HepG2 (cell line): ENCODE data around the gene CHMP4B. TPM values are rescaled to one million over a fixed set of nuclear protein-coding genes. Genes with fewer than 3 reads are reported as not detected.

Experiments
- ATAC-seq: fragments of 200-7000 bp; cut with Tn5 transposase; 3 replicates; pipeline ENCODE4 v1.9.1; 2020; ENCODE audit warnings: mild to moderate bottlenecking, moderate library complexity
- BruUV-seq: library from RNA; stranded (reverse); fragments of 400-500 nt; replicated peaks from 2 replicates; lab custom pipeline; 2021; lab: Mats Ljungman, UMichigan
- CTCF ChIA-PET: fragments of 300-600 bp; formaldehyde crosslinking; extraction: SDS; loops from one replicate; lab custom pipeline; 2021; ENCODE audit warnings: low total read pairs, inconsistent platforms, low intra/inter-chr PET ratio; lab: Yijun Ruan, JAX
- POLR2A ChIA-PET: fragments of 350-600 bp; sonication (Branson Sonifier 250); formaldehyde crosslinking; loops from one replicate; lab custom pipeline; 2020; ENCODE audit warnings: antibody characterized with exemption, inconsistent platforms; lab: Yijun Ruan, JAX
- DNase-seq: peaks from one replicate; pipeline ENCODE4 v3.0.0-alpha.2; 2015; ENCODE audit warnings: low spot score
- FAIRE-seq: peaks from 3 replicates; lab custom pipeline; 2011; peaks lifted over from hg19 to GRCh38; lab: Jason Lieb, UNC
- H2AFZ ChIP-seq: one replicate; pipeline ENCODE4 v1.6.1; 2011; ENCODE audit warnings: low read length, inconsistent platforms
- H3K27ac ChIP-seq: fragments of 300-600 bp; 3 replicates; pipeline ENCODE4 v1.8.0; 2011; ENCODE audit warnings: mixed run types, mild to moderate bottlenecking, mixed read lengths, low read length, inconsistent platforms; ENCODE audit not compliant: insufficient read depth; ENCODE audit errors: extremely low read length
- H3K27me3 ChIP-seq, 2 experiments: fragments of 200-600 bp in 1 of 2; 2 replicates in 1 of 2; 3 replicates in 1 of 2; pipeline versions ENCODE4 v1.6.0 to v1.8.0; 2011; ENCODE audit warnings: low read length in 2 of 2, mild to moderate bottlenecking in 2 of 2, moderate library complexity in 2 of 2, inconsistent platforms in 1 of 2; ENCODE audit not compliant: insufficient read depth in 2 of 2, control insufficient read depth in 1 of 2
- H3K36me3 ChIP-seq, 2 experiments: fragments of 200-600 bp in 1 of 2; replicated peaks in 1 of 2; 2 replicates in 1 of 2; 3 replicates in 1 of 2; pipeline versions ENCODE4 v1.5.1 to v1.8.0; 2011; ENCODE audit warnings: low read length in 2 of 2, inconsistent platforms in 1 of 2; ENCODE audit not compliant: insufficient read depth in 2 of 2, control insufficient read depth in 1 of 2
- H3K4me1 ChIP-seq: 2 replicates; pipeline ENCODE4 v1.5.1; 2012; ENCODE audit warnings: low read length, inconsistent platforms; ENCODE audit not compliant: insufficient read depth
- H3K4me2 ChIP-seq: 2 replicates; pipeline ENCODE4 v1.6.0; 2011; ENCODE audit warnings: low read depth, low read length, inconsistent platforms
- H3K4me3 ChIP-seq, 3 experiments: fragments of 200-600 bp in 1 of 3; sonication (generic), shearing (Covaris generic) in 1 of 3; replicated peaks in 1 of 3; 2 replicates each; pipeline ENCODE4 v1.5.1; 2011 to 2016; ENCODE audit warnings: low read length in 3 of 3, inconsistent platforms in 2 of 3, low read depth in 2 of 3, mild to moderate bottlenecking in 2 of 3, control low read depth in 1 of 3, mixed read lengths in 1 of 3; ENCODE audit not compliant: insufficient read depth in 1 of 3
- H3K79me2 ChIP-seq: one replicate; pipeline ENCODE4 v1.6.1; 2011; ENCODE audit warnings: low read length, inconsistent platforms; ENCODE audit not compliant: insufficient read depth
- H3K9ac ChIP-seq: 2 replicates; pipeline ENCODE4 v1.6.0; 2011; ENCODE audit warnings: mild to moderate bottlenecking, low read depth, low read length, inconsistent platforms; ENCODE audit not compliant: insufficient read depth
- H3K9me3 ChIP-seq: 2 replicates; pipeline ENCODE4 v1.5.1; 2012; ENCODE audit warnings: mild to moderate bottlenecking, low read length
- H4K20me1 ChIP-seq: 2 replicates; pipeline ENCODE4 v1.6.0; 2011; ENCODE audit warnings: inconsistent platforms, mild to moderate bottlenecking, low read length, moderate library complexity; ENCODE audit not compliant: insufficient read depth
- DR1 ChIP-seq: sonication (generic); formaldehyde crosslinking; IDR thresholded peaks from 2 replicates; pipeline ENCODE4 v1.8.0; 2021; ENCODE audit warnings: mild to moderate bottlenecking, missing genetic modification reagents, inconsistent platforms
- ELF4 ChIP-seq: sonication (generic); formaldehyde crosslinking; IDR thresholded peaks from 2 replicates; pipeline ENCODE4 v1.5.0; 2020; ENCODE audit warnings: missing genetic modification reagents, mild to moderate bottlenecking, moderate library complexity, borderline replicate concordance
- JUN ChIP-seq: sonication (generic); formaldehyde crosslinking; IDR thresholded peaks from 2 replicates; pipeline ENCODE4 v1.4.0; 2020; ENCODE audit warnings: mild to moderate bottlenecking, missing genetic modification reagents
- MIER3 ChIP-seq: IDR thresholded peaks from 2 replicates; pipeline ENCODE4 v1.6.1; 2016; ENCODE audit warnings: missing compliant biosample characterization, borderline replicate concordance
- MYC ChIP-seq: sonication (generic); formaldehyde crosslinking; IDR thresholded peaks from 2 replicates; pipeline ENCODE4 v1.9.0; 2021; ENCODE audit warnings: missing genetic modification reagents, borderline replicate concordance
- WGBS: methylation state at CpG from one replicate; pipeline ENCODE4 v1.1.6; 2017; ENCODE audit warnings: low lambda C conversion rate; 5-methylcytosine and 5-hydroxymethylcytosine counted together
- in situ Hi-C: cut with HindIII; loops from 2 replicates; pipeline ENCODE4 v1.10.0; 2017; ENCODE audit warnings: low pct_unique_long_range_greater_than_20kb; ENCODE audit not compliant: extremely low pct_ligation_motif_present
- intact Hi-C: fragments of 100-400 bp; cut with micrococcal nuclease; formaldehyde crosslinking; loops from one replicate; pipeline ENCODE4 v1.10.0; 2022; ENCODE audit not compliant: unreplicated experiment
- polyA plus RNA-seq, 8 experiments: library from polyadenylated mRNA; depleted of rRNA in 3 of 8; stranded (reverse) in 7 of 8; unstranded in 1 of 8; fragments of >200 nt; fragmentation: Illumina TruSeq in 4 of 8; extraction: Trizol in 4 of 8; gene quantifications; 2 replicates each; pipeline versions ENCODE4 v1.2.1 to v1.2.3, GENCODE V29; 2011 to 2016; ENCODE audit warnings: low read depth in 4 of 8, missing spikeins in 1 of 8, mixed read lengths in 1 of 8; ENCODE audit not compliant: insufficient read depth in 1 of 8
- total RNA-seq, 5 experiments: library from RNA; depleted of rRNA; stranded (reverse); fragments of >200 nt; fragmentation: Illumina TruSeq; extraction: Trizol; gene quantifications; 2 replicates each; pipeline ENCODE4 v1.2.3, GENCODE V29; 2016; ENCODE audit warnings: low read depth in 1 of 5
- TF ChIP-seq, protein P1 (sequence below): sonication (generic); formaldehyde crosslinking; IDR thresholded peaks from 2 replicates; pipeline ENCODE4 v1.8.1; 2023; ENCODE audit warnings: missing genetic modification reagents, mild to moderate bottlenecking, borderline replicate concordance

CHMP4B gene
- total and polyA plus RNA-seq, 2 of the 13 experiments (the other 11 are each of a cell fraction or from before 2014, with no cell fraction given) = 40.1 to 45.6 TPM

- H3K27ac ChIP-seq = no peak overlapping the region
- CTCF ChIA-PET = no interaction called here
- 0 out of 2 replicates have a peak overlapping the region, but pooled peaks have one; percentile 2 for H3K9ac ChIP-seq
- intact Hi-C loops = loop anchor here (5.0 to 10.0 kb wide), 3 partner anchors 52 to 285 kb away; no protein-coding TSS in a partner anchor
- H3K4me2 ChIP-seq = no peak overlapping the region; the same call in 1 of the 2 replicates
- 0 out of 2 replicates have a peak, but pooled peaks have one; percentile 4 for TF ChIP-seq MYC
- TF ChIP-seq, protein P1, sequence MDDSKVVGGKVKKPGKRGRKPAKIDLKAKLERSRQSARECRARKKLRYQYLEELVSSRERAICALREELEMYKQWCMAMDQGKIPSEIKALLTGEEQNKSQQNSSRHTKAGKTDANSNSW (CRISPR knock-in tag) = no peak
- TF ChIP-seq JUN (CRISPR knock-in tag) = 0 out of 2 replicates have a peak, but pooled peaks have one; percentile 6
- peak; percentile 0; the same call in 1 of the 2 replicates for TF ChIP-seq MIER3
- no peaks in the 10 kb centered on the region for H3K9me3 ChIP-seq
- no peak overlapping the region for H3K4me3 ChIP-seq
- no peaks in the 10 kb centered on the region for H4K20me1 ChIP-seq
- no TSS peak for BruUV-seq
- 52% methylated on average over 5 of the region's 5 CpGs for WGBS
- POLR2A ChIA-PET = interaction anchor here (0.5 to 1.5 kb wide), 5 partner anchors 11 to 323 kb away, joined by 3 to 4 read pairs (median 3); partner anchors contain the start of genes EIF2S2 and ZNF341
- FAIRE-seq = no peak
- no peaks in the 10 kb centered on the region for H3K79me2 ChIP-seq
- DNase-seq = no peak
- H3K4me1 ChIP-seq = peaks cover 32% of the 10 kb centered on the region
- no peak for ATAC-seq
- H2AFZ ChIP-seq = no peak overlapping the region
- no peaks in the 10 kb centered on the region for H3K36me3 ChIP-seq
- H3K27me3 ChIP-seq = 0 out of 5 replicates have a peak, but pooled peaks cover 0 to 5% of the 10 kb centered on the region in 2 experiments
- in situ Hi-C loops = no loop called here
These were observed 21.3 kb upstream of the CHMP4B start for GRCh38 chr20:33789858-33790182.

DNA sequence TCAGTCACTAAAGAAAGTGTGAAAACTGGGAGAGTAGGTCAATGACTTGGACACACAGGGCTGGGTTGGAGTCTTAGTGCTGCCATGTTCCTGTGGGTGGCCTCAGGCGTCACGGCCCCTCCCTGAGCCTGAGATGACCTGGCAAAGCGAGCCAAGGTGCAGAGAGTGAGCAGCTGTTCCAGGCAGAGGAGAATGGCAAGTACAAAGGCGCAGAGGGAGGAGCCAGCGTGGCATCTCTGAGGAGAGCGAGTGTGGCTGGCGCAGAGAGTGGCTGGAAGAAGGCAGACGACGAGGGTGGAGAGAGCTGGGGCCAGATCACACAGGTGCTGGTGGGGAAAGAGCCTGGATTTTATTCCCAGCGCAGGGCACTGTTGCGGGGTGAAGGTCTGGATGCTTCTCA is 20.6 kb upstream of the CHMP4B start:
- no peak overlapping the region for H3K9ac ChIP-seq
- intact Hi-C loops (loop anchor here (5.0 to 10.0 kb wide), 3 partner anchors 52 to 284 kb away; no protein-coding TSS in a partner anchor), in situ Hi-C loops (no loop called here)
- no peak overlapping the region for H3K4me3 ChIP-seq
- no peak overlapping the region for H3K27ac ChIP-seq
- WGBS = 87% methylated on average over 11 of the region's 11 CpGs
- DNase-seq (no peak), FAIRE-seq (no peak), ATAC-seq (no peak)
- TF ChIP-seq DR1 (CRISPR knock-in tag) (0 out of 2 replicates have a peak, but pooled peaks have one; percentile 22), ELF4 (CRISPR knock-in tag) (no peak)
- no peak overlapping the region for H3K4me2 ChIP-seq
- ChIA-PET CTCF (no interaction called here), POLR2A (no interaction called here)
- H3K79me2 ChIP-seq = no peaks in the 10 kb centered on the region
- H2AFZ ChIP-seq = no peak overlapping the region
- 0 out of 5 replicates have a peak, but pooled peaks cover 0 to 5% of the 10 kb centered on the region in 2 experiments for H3K27me3 ChIP-seq
- no peaks in the 10 kb centered on the region for H3K9me3 ChIP-seq
- H3K4me1 ChIP-seq = peaks cover 32% of the 10 kb centered on the region
- BruUV-seq = no TSS peak
- no peaks in the 10 kb centered on the region for H4K20me1 ChIP-seq
- no peaks in the 10 kb centered on the region for H3K36me3 ChIP-seq
